Measurements from ENCODE around the gene HOXB5.

GRCh38 chr17:48609759-48610281, 16.2 kb upstream of the HOXB5 start:
- TF ChIP-seq CTCF (IDR thresholded peaks at IDR 0.05; ENCODE audit: low read depth, low read length): no peak
- no peak for TF ChIP-seq POLR2A (IDR thresholded peaks at IDR 0.05; ENCODE audit: extremely low read depth, insufficient read length)
- TF ChIP-seq MAX (IDR thresholded peaks at IDR 0.05; ENCODE audit: low read depth, low read length): no peak
- no peak for TF ChIP-seq MYC (IDR thresholded peaks at IDR 0.05; ENCODE audit: low read depth, low read length)

Measured in NB4 (cell line).